ENCODE measurements around the gene AXIN2.

GRCh38 chr17:65515512-65515911 lies 45.9 kb downstream of the AXIN2 start:
- TF ChIP-seq CTCF (IDR thresholded peaks at IDR 0.05) (no peak), POLR2A (IDR thresholded peaks at IDR 0.05) (no peak)
